Eye (tissue), 1 donor: ENCODE data around the gene CHAF1A.

Source experiments
- DNase-seq: peaks from one replicate; pipeline ENCODE4 v3.0.0-alpha.2; 2015

CHAF1A gene

DNA sequence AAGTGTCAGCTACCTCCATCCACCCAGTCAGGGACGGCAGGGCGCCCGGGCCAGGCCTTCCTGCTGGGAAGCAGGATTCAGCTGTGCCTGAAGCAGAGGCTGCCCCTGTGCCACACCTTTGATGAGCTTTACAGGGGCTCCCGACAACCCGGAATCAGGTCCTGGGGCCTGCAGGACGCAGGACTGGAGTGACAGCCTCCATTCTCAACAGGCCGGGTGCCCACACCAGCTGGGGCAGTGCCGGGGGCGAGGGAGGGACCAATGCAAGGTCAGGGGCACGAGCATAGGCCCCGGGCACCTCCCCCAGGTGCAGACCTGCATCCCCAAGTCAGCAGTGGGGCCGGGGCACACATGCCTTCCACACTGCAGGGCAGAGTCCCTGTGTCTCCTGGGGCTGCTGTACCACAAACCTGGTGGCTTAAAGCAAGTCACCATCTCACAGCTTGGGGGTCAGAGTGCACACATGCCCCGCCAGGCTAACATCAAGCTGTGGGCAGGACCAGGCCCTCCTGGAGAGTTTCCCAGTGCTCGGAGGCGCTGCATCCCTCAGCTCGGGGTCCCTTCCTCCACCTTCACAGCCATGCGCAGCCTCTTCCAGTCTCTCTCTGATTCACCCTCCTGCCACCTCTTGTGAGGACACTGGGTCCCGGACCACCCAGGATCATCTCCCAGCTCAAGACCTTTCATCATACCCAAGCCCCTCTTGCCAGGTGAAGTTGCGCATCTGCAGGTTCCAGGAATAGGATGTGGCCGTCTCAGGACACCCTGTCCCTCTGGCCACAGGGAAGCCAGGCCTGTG is 41.7 kb downstream of the CHAF1A start:
- no peak for DNase-seq

DNA sequence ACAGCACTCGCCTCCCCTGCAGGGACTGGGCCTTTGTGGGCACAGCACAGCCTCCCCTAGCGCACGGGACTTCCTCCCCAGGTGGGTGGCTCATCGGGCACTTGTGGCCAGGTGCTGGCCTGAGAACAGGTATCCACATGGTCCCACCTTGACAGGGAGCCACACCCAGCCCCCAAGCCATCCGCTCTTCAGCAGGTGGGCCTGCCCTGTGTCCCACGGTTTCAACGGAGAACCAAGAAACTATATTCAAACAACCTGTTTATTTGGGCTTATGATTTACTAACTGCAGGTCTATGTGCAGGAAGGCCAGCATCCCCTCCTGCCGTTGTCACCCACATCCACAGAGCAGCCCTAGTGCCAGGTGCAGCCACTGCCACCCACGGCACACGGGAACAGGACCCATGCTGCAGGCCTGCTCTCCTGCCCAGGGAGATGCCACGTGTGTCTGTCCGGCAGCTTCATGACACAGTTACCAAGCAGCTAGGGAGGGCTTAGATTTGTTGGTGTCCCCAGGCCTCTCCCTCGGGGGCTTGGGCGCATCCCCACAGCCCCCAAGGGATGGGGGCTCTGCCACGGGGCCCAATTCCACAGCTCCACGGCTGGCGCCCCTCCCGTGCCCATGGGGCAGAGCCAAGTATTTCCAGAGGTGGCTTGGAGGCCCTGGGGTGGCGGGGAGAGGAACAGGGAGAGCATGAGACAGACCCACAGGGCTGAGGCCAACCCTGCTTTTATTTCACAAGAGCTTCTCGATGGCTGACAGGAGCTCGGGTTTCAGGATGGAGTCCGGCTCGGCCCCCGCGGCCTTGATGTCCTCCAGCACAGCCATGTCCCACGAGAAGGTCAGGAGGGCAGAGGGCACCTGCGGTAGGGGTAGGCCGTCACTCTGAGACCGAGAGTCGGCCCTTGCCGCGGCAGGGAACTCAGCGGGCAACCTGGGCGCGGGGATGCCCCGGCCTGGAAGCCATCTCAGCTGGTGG is 42.6 kb downstream of the CHAF1A start:
- no peak for DNase-seq

DNA sequence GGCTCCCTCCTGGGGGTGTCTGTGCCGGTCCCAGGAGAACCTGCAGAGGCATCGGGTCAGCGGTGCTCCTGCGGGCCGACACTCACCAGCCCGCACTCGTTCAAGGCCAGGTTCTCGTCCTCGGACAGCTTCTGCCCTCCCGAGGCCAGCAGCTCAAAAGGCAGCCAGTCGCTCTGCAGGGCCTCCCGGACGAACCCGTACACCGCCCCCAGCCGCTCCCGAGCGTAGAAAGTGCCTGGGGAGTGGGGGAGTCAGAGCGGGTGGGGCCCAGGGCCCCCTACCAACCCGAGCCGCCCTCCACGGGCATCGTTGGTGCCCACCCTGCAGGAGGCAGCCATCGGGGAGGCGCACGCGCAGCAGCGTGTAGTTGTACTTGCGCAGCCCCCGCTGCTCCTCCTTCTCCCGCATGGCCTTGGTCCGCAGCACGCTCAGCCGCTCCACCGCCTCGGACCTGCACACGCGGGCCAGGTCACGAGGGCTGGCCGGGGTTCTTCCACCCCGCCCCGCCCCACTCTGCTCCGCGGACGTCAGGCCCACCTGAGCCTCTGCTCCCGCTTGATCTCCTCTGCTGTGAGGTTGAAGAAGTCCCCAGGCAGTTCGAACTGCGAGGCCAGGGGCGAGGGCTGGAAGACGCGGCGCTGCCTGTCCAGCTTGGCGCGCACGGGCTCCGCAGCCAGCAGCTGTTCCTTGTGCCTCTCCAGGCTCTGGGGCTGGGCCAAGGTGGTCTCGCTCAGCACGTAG is 43.7 kb downstream of the CHAF1A start:
- no peak for DNase-seq

DNA sequence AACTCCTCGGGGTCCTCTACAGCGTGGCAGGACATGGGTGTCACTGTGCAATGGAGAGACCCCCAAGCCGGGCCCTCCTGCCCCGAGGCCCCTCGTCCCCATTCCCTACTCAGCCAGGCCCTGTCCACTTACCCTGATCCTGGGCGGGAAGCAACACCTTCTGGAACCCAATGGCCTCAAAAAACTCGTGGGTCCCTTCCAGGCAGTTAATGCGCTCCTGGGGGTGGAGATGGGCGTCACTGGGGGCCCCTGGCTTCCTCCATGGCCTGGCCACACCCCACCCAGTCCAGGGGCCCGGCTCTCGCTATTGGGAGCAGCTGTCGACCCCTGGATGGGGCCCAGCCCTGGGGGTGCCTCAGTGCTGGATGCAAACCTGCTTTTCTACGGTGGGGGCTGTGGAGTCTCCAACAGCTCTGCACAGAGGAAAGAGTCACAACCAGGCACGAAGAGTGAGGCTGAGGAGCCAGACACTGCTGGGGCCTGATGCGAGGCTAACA is 44.3 kb downstream of the CHAF1A start:
- no peak for DNase-seq

DNA sequence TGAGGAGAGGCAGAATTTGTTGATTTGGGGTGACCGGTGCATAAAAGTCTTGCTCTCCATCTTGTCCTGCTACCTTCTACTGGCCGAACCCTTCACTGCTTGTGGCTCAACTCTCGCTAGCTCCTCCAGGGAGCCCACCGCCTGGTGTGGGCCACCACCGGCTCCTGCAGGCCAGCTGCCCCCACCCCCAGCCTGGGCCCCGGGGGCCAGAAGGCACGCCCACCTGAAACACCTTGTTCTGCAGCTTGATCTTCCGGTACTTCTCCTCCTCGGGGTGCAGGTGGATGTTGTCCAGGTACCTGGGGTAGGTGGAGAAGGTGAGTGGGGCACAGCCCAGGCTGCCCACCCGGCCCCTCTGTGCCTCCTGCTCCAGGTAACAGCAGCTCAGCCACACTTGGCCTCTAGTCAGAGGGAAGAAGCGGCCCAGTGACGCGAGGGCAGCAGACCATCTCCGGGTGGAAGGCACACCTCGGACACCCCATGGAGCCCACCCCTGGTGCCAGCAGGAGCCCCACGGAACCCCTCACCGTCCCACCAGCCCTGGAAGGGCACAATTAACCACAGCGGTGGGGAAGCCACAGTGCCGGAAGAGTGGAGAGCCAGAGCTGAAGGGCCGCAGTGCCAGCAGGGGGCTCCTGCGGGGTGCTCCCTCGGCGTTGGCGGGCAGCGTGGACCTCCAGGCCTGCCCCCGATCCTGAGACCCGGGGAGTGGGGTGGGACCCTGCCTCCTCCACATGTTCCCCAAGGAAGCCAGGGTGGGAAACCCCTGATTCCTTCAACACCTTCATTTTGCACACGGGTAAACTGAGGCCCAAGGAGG is 45.1 kb downstream of the CHAF1A start:
- DNase-seq: no peak

DNA sequence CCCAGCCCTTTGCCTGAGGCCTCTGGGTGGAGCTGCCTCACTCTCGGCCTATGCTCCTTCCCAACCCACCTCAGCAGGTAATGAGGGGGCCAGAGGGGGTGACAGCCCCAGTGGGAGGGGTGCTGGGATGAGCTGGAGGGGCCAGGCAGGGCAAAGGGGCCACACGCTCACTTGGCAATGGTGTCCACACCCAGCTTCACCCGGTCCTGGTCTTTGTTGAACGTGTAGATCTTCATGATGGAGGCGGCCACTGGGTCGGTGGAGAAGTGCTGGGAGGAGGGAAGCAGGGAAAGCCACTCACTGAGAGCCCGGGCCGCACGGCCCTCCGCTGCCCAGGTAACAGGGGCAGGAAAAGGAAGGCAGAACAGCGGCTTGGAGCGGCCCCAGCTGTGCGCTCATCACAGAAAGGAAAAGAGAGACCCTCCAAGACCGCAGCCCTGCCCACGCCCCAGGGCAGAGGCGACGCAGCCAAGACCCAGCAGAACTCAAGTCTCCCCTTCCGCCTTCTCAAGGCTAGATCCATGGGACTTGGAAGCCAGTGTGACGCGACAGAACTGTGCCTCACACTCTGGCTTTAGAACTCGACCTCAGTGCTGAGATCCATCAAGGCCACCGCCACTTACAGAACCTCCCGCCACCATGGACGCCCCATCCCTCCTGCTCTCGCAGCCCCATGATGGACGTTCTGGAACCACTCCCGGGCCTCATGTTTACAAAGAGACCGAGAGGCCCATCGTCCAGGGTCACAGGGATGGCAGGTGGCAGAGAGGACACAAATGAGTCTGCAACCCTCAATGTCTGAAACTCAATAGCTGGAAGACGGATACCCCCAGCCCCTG is 45.9 kb downstream of the CHAF1A start:
- no peak for DNase-seq

DNA sequence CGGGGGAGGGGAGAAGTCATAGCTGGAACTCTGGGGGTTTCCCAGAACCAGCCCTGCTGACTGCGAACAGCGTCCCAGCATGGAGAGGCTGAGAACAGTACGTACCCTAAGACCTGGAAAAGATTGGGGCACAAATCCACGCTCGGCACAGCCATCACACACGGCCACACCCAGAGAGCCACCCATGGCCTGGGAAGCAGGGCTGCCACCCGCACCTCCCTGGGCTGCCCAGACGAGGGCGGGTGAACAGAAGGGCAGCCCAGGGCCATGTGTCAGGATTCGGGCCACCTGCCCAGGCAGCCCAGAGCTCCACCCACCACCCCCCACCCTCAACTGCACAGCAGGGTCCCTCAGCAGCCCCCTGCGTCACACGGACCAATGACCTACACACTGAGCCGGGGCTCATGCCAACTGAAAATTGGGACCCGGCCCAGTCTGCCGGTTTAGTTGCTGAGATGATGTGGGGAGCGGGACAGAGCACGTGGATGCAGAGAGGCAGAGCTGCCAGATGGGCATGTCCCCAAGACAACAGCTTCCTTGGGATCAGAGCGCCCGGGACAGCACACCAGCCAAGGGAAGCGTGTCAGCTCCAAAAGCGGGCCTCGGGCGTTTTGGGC is 46.7 kb downstream of the CHAF1A start:
- DNase-seq: no peak

DNA sequence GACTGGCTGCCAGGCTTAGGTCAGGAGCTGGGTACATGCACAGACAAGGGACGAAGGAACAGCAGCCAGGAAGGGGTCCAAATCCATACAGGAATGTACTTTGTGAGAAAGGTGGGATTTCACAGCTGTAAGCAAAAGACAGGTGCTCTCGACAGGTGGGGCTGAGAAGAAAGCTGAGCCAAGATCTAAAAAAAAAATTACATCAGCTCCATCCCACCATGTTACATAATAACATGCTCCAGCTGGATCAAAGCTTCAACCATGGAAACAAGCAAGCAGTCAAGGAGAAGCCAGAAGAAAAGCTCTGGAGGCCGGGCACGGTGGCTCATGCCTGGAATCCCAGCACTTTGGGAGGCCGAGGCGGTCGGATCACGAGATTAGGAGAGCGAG is 47.2 kb downstream of the CHAF1A start:
- no peak for DNase-seq

DNA sequence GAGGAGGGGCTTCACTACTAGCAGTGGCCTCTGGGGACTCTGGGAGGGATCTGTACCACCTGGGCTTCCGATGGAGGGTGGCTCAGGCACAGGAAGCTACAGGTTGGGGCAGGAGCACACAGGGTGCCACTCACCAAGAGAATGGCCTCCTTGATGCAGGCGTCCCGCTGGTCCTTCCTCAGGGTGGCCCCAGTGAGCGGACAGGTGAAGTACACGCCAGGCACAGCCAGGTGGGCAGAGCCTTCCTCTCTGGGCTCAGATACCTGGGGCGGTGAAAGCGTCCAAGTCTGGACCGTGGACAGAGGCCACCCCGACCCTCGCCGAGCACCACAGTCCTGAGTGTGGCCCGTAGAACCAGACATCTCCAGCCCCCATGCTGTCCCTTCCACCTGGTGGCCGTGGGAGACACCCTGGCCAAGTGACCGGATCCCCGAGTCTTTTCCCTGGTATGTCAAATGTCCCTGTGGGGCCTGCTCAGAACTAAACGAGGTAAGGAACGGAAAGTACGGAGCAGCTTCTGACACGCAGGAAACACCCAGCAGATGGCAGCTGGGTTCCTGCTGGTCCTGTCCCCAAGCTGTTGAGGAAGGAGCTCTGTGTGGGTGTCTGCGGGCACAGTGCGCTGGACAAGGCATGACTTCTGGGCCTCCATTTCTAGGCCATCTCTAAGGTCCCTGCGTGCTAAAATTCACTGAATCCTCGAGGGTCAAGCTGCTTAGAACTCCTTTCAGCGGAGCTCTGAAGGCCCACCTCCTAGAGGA is 50.0 kb downstream of the CHAF1A start:
- DNase-seq: no peak

DNA sequence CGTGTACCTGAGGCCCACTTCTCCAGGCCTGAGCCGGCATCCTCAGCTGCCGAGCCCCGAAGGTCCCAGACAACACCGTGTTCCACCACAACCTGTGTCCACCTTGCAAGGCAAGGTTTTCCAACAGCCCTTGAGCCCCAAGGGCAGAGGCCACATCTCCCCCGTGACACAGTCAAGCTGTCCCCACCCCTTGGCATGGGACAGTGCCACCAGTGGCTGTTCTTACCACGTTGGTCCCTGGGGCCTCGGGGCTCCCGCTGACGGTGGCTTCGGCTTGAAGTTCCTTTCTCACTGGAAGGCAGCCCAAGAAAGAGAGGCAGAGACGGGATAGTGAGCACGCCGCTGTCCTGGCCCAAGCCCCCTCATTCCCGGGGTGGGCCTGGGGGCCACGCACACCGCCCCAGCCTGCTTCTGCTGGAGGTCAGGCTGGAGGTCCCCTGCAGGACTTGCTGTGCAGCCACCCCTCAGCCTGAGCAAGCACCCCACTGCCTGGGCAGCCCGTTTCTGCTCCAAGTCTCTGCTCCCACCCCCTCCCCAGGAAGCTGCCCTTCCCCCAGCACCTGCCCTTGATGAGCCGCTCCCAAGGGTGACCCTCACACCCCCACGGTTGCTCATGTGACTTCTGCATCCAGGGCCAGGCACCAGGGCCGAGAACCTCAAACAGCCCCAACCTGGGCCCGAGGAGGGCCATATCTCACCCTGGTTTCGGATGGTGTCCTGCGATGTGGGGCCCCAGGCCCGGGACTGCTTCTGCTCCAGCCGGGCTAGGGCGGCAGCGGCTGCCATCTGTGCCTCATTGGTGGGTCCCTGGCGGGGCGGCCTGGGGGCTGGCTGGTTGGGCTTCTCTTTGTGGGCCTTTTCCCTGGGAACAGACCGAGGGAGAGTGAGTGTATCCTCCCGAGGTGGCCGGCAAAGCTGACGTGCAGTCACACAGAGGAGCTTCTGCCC is 51.1 kb downstream of the CHAF1A start:
- no peak for DNase-seq

DNA sequence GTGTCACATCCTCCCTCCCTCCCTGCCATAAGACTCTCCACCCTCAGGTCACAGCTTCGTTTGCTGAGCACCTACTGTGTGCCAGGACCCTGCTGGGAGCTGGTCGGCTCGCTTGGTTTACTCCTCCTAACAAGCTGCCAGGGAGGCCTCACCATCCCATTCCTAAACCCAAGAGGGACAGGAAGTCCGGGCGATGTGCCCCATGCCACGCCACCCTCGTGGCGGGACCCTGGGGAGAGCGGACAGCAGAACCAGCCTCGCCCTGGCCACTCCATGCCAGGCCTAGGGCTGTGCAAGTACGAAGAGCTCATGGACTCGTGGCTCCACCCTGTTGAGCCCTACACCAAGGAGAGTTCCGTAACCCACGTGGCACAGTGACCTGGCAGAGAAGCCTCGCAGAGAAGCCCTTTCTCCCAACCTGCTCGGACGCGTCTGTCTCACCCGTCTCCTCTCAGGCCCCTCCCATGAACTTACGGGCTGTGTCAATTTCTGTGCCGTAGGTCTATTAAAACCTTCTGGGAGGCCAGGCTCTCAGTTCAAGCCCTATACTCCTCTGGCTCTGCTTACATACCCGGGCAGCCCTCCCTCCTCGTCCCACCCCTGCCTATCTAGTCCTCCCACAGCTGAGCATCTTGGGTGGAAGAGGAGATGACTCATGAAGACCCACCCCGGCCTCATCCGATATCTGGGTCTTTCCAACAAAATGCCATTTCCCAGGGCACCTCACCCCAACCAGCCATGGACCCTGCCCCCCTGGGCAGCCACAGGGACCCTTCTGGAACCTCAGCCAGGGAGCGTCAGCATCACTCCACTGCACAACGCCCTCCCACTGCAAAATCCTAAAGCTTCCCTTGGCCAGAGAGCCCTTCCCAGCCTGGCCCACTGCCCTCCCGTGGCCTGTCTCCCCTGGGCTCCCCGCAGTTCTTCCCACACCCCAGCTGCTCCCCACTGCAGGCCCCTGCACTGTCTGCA is 52.6 kb downstream of the CHAF1A start:
- DNase-seq: peak; percentile 26

DNA sequence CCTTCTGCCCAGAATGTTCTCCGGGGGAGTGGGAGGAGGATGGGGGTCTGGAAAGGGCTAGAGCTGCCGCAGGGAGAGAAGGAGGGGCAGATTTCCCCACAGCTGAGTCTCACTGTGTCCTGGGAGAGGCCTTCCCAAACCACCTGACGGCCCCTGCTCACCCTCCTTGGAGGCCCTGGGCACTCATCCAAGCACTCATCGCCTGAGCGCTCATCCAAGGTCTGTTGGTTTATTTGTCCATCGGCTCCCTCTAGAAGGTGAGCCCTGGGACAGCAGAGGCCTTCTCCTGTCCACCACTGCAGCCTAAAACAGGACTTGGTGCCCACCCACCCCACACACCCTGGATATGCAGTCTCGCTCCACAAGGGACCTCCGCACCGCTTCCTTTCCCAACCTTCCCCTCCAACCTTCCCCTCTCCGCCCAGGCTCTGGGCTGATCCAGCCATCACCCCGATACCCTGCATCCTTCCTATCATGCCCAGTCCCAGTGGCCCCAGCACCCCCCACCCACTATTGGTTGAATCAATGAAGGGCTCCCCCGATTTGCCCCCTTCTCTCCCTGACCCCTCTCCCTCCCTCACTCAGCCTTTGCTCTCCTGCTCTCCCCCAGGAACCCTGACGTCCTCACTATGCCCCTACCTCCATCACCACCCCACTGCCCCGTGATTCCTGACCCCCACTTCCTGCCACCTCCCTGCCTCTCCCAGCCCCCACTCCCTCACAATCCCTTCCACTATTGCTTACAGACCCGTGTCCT is 53.5 kb downstream of the CHAF1A start:
- peak; percentile 77 for DNase-seq

DNA sequence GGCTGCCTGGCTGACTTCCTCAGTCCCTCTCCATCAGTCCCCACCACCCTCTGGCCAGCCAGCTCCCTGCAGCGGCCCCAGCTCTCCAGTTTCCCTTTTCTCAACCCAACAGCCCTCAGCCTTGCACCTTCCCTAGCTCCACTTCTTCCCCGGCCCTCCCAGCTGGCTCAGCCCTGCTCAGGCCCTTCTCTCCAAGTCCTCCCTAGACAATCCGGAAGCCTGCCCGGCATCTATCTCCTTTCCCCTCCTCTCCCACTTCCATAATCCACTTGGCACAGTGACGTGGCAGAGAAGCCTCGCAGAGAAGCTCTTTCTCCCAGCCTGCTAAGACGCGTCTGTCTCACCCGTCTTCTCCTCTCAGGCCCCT is 54.0 kb downstream of the CHAF1A start:
- DNase-seq: peak; percentile 76

DNA sequence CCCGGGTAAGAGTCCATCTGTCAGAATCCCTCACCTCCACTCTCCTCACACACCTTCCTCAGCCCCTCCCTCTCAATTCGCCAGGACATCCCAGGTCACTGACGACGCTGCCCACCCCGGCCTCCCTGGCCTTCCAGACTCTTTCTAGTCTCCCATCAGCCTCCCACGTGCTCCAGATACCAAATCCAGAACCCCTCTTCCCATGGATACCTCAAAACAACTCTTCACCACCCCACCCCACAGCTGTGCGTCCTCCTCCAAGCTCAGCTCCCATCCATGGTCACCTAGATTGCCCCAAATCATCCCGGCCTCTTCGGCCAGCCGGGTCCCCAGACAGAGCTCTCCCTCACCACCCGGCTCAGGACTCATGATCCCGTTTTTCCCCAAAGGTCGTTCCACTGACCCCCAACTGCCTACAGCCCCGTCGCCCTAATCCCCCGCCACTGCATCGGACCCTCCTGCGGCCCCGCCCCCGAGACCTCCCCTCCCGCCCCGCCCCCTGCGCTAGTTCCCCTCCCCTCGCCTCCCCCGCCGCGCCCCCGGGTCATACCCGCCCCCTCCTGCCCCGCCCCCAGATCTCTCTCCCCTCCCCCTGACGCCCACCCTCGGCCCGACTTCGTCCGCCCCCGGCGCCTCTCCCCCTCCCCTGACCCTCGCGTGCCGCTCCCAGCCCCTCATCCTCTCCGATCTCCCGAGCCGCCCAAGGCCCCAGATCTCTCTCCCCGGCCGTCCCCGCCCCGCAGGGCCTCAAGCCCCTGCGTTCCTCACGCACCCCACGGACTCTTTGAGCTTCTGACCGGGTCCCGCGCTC is 54.6 kb downstream of the CHAF1A start:
- DNase-seq: peak; percentile 90

DNA sequence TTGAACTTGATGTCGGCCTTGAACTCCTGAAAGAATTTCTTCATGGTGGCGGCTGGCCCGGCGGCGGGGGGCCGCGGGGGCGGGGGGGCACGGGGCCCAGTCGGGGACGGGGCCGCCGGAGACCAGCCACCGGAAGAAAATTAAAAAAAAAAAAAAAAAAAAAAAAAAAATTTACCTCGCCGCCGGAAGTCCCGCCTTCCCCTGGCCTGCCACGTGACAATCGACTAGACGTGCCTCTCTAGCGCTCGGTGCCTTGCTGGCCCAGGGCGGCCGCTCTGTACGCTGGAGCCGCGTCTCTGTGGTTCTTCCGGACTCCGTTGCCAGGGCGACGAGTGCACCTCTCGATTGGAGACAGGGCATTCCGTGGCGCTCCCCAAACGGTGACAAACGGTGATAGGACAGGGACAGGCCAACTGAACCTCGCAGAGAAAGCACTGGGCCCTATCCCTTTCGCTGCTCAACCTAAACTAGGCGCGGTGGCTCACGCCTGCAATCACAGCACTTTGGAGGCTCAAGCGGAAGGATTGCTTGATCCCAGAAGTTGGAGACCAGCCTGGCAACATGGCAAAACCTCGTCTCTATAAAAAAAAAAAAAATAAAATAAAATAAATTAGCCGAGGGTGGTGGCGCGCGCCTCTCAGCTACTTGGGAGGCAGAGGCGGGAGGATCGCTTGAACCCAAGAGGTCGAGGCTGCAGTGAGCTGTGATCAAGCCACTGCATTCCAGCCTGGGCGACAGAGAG is 55.4 kb downstream of the CHAF1A start, which contains the start of gene UBXN6:
UBXN6 (minus strand) TSS at position 141 of the 742 bp plus-strand sequence; CDS start at position 44, 97 bp downstream.
- peak; percentile 99 for DNase-seq
